Measurements from ENCODE around the gene CEP68.
A peak's percentile ranks its signal among the peaks of the same experiment; 100 is the strongest.
"Not testable (repeated sequence)": the region's sequence is repeated elsewhere in the genome, so short reads cannot be mapped to it uniquely, and the experiment has no call there.

CEP68 gene

DNA sequence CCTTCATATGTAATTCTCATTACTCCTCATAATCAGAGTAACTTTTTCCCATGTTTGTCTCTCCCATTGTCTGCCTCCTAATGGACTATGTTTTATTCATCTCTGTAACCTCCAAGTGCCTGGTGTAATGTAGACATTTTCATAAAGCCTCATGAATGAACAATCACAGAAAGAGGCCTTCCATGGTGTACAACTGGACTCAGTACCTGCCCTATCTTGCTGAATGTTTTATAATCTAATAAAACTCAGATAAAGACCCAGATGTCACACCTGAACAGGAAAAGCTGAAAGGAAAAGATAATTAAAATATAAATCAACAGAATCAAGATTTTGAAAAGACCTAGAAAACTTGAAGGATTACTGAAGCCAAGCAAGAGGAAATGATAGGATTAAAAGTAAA is 37.0 kb downstream of the CEP68 start:
- no peak for DNase-seq

DNA sequence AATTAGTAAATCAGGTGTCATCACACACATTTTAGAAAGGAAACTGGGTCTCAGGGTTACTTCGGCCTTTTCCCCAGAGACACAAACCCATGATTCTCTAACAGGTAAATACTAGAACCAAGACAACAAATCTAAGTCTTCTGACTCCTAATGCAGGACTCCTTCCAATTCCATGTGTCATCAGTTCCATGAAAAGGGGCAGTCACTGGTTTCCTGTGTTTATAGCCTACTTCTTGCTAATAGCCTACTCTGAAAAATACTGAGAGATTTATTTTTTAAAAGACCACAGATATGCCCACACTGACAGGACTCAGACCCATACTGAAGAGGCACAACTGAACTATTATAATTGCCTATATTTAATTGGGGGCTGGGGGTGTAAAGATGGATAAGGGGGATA is 40.7 kb downstream of the CEP68 start:
- DNase-seq = no peak

DNA sequence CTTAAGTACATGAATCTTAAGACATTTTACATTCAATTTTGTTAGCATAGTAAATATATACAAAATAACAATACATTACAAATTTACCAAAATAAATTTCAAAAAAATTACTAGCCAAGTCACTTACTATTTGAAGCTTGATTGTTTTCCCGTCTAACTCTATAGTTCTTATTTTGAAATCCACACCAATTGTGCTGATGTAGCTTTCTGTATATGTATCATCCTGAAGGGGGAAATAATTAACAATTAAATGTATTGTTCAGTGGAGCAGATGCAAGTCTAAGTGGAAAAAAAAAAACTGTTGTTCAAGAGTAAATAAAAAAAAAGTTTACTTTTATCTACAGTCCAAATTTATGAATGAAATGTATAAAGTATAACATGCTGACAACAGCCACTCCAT is 41.6 kb downstream of the CEP68 start:
- no peak for DNase-seq

DNA sequence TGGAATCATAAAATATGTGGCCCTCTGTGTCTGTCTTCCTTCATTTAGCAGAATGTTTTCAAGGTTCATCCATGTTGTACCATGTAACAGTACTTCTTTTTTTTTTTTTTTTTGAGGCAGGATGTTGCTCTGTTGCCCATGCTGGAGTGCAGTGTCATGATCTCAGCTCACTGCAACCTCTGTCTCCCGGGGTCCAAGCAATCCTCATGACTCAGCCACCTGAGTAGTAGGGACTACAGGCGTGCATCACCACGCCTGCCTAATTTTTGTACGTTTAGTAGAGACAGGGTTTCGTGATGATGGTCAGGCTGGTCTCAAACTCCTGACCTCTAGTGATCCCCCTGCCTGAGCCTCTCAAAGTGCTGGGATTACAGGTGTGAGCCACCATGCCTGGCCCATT is 42.5 kb downstream of the CEP68 start:
- no peak for DNase-seq

DNA sequence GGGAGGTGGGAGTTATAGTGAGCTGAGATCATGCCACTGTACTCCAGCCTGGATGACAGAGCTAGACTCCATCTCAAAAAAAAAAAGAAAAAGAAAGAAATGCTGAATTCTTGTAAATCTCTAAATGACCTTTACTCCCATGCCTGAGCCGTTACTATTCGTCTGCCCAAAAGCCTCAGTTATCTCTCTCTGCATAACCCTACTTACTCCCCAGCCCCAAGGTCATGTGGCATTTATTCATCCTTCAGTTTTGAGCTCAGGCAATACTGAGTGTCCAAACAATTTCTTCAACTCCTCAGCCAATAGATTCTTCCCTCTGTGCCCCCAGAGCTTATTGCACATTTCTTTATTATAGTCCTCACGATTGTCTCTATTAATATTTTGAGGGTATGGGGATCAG is 44.9 kb downstream of the CEP68 start:
- no peak for DNase-seq

DNA sequence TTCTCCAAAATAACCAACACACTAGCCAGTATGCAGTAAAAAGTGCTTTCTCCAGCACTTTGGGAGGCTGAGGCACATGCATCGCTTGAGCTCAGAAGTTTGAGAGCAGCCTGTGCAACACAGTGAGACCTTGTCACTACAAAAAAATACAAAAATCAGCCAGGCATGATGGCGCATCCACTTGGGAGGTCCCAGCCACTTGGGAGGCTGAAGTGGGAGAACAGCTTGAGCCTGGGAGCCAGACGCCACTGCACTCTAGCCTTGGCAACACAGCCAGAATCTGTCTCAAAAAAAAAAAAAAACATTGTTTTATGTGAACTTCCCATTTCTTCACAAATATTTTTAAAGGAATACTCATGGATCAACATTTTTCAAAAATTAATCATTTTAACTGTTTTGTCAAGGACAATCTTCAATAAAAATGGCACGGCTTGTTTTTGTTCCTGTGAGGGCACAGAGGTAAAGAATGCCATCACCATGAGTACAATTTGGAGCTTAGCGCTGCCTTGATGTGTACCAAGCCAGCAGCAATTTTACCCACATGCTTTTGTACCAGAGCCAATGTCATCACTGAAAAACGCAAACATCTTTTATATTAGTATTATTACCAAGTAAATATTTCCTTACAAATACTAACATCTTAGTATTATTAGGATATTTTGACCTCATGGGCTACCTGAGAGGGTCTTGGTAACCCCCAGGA is 46.9 kb downstream of the CEP68 start:
- DNase-seq = no peak

DNA sequence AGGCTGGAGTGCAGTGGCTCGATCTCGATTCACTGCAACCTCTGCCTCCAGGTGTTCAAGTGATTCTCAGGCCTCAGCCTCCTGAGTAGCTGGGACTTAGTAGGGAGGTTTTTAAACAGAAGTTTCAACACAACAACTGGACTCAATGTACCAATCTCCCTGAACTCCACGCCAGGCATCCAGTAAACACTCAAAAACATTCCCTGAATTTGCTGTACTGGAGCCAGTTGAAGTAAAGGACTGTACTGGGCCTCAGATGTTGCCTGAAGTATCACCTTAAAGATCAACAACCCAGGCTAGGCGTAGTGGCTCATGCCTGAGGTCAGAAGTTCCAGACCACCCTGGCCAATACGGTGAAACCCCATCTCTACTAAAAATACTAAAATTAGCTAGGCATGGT is 51.3 kb downstream of the CEP68 start:
- DNase-seq = no peak

DNA sequence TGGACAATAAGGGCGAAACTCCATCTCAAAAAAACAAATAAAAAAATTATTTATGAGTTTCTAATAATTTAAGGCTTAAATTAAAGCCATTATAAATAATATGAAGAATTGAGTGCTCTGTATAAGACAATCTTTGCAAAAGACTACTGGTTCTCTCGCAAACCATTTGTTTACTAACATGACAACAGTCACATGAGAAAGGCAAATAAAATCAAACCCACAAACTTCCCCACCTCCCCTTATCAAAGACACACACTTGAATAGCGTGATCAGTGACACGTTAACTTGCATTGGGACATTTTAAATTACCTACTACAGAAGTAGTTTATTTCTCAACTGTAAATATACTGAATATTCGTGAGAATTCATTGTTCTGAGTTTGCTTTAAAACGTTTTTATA is 52.6 kb downstream of the CEP68 start:
- DNase-seq = no peak

DNA sequence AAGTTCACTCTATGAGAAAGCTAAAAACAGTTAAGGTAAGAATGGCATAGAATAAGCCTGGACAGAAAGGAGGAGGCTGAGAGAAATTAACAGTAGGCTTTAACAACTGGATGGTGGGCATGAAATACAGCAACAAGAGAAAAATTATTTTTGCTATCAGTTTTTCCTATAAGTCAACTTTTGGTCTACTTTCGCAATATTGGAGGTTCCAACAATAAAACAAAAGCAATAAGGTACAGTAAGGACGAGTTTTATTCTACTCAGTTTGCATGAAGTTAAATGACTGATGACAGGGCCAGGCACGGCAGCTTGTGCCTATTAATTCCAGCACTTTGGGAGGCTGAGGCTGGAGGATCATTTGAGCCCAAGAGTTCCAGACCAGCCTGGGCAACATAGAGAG is 56.4 kb downstream of the CEP68 start:
- DNase-seq = no peak

DNA sequence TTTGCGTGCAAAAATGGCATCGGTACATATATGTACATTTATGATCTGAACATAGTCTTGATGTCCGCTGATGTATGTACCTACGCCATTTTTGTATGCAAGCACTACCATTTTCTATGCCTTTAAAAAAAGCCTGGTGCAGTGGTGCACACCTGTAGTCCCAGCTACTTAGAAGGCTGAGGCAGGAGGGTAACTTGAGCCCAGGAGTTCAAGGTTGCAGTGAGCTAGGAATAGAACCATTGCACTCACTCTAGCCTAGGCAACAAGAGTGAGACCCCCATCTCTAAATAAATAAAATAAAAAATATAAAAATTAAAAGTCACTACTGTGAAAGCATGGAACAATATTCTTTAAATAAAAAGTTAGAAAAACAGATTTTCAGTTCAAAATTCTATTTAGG is 57.0 kb downstream of the CEP68 start:
- DNase-seq = no peak

DNA sequence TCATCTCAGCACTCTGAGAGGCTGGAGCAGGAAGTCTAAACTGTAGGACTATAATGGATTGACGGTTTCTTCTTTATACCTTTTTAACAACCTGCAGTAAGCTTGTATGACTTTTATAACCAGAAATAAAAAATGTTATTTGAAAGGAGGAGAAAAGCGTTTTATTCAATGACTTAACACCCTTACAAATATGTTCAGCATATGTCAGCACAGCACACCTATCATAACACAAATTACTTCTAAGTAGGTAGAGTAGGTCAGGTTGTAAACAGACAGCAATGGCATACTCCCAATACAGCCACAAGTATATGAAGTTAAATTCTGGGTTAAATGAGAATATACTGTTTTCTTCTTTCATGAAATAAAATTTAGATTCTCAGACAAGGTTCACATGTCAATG is 57.6 kb downstream of the CEP68 start:
- DNase-seq = no peak

DNA sequence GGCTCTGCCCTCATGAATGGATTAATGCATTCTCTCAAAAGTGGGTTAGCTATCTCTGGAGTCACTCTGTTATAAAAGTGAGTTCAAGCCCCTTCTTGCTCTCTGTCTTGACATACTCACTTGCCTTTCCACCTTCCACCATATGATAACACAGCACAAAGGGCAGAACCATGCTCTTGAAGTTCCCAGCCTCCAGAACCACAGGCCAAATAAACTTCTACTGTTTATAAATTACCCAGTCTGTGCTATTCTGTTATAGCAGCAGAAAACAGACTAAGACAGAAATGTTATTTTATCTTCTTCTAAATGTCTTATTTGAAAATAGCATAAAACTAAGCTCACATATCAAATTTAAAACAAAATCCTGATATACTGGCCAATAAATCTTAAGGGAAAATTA is 58.7 kb downstream of the CEP68 start:
- DNase-seq = no peak

DNA sequence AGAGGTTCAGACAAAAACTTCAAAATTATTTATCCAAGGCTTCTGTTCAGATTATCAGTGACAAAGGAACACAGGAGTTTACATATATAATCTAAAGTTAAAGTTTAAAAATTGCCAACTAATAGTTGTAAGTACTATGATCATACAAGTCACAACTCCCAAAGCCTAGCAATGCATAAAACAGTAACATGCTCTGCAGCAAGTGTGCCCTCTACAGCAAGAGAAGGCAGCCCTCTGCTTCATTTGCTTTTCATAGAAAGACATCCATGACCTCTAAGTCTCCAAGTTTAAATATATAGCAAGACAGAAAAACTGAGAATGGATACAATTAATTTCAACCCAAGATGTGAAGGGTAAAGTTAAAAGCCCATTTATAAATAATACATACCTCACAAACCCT is 60.4 kb downstream of the CEP68 start:
- DNase-seq = no peak

DNA sequence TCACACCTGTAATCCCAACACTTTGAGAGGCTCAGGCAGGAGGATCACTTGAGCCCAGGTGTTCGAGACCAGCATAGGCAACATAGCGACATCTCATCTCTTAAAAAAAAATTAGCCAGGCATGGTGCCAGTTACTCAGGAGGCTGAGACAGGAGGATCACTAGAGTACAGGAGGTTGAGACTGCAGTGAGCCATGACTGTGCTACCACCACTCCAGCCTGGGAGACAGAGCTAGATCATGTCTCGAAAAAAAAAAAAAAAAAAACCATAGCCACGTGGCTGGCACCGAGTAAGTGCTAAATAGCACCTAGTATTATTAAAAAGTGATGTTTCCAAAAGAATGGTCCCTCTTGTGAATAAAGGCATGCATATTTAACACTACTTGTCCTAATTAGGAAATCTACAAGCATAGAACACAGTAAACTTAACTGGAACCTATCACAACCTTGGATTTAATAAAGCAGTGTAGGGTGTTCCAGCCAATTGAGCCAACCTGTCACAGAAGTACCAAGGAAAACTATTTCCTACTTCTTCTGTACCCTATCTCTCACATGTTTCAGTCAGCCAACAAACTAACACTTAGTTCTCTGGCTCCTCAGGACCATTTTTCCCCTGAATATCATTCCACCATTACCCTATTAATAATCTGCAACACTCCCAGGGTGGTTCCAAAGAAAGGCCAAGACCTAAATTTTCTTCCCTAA is 64.9 kb downstream of the CEP68 start:
- DNase-seq = no peak

DNA sequence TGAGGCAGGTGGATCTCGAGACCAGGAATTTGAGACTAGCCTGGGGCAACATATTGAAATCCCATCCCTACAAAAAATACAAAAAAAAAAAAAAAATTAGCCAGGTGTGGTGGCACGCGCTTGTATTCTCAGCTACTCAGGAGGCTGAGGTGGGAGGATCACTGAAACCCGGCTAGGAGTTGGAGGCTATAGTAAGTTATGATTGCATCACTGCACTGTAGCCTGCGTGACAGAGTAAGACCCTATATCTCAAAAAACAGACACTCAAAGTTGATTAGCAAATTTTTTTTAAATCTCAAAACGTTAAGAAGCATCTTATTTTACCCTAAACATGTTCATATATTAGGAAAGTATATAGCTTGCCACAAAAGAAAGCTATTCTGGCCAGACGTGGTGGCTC is 66.1 kb downstream of the CEP68 start:
- no peak for DNase-seq

DNA sequence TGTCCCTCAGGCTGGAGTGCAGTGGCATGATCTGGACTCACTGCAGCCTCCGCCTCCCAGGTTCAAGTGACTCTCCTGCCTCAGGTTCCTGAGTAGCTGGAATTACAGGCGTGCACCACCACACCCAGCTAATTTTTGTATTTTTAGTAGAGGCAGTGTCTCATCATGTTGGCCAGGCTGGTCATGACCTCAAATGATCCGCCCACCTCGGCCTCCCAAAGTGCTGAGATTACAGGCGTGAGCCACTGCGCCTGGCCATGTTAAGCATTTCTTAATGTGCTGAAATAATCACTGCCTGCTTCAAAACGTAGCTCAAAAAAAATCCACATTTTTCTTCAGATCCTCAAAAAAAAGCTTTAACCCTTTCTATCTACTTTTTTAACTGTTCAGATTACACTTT is 69.2 kb downstream of the CEP68 start:
- not testable (repeated sequence) for DNase-seq

DNA sequence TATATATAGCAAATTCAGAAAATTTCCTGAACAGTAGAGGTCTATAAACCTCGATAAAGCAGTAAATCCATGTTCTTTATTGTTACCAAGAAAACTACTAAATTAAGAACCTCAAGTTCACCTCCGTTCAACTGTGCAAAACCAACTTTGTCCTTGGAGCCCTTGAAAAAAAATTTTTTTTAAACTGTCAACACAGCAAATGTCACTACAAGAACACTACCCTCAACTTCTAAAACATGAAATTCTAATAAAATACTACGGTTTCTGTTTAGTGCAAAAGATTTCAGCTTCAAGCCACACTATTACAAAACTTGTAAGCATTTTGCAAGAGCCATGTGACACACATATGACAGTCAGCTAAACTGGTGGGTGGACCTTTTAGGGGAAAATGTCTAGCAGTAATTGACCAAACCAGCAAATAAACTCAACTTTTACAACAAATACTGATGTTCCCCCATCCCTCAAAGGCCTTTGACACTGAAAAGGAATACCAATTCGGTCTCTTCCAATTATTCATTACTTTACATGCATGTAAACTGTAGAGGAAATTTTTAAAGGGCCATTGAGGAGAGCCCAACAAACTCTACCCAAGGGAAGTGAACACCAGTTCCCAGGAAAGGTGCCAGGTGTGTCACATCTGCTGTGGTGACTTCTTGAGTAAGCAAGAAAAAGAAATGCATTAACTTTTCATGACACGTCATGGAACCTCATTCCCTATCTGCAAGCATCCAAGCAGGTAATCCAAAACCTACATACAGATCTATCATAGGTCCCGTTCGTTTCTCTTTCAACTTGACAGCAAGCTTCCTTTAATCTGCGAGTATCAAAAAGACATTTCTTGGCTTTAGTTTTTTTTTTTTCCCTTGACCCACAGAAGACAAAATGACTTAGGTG is 72.3 kb downstream of the CEP68 start:
- peak; percentile 2 for DNase-seq

DNA sequence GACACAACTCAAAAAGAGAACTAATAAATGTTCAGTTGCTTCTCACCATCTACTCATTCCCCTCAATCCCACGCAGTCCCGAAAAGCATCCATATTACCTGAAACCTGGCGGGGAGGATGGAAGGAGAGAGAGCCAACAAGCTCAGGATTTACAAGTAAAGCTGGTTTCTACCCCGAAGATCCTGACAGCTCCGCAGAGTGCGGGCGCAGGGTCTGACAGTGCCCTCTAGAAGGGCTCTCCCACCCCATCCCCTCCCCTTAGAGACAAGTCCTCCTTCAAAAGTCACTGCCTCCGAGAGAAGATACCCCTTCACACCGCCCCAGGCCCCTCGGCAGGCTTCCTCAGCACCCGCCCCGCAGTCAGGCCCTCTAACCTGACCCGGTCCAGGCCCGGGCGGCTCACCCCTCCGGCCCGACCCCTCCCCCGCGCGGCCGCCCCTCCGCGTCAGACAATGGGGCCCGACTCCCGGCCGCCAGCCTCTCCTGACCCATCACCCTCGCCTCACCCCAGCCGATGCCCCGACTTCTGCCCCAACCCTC is 73.1 kb downstream of the CEP68 start:
- DNase-seq = peak; percentile 45

DNA sequence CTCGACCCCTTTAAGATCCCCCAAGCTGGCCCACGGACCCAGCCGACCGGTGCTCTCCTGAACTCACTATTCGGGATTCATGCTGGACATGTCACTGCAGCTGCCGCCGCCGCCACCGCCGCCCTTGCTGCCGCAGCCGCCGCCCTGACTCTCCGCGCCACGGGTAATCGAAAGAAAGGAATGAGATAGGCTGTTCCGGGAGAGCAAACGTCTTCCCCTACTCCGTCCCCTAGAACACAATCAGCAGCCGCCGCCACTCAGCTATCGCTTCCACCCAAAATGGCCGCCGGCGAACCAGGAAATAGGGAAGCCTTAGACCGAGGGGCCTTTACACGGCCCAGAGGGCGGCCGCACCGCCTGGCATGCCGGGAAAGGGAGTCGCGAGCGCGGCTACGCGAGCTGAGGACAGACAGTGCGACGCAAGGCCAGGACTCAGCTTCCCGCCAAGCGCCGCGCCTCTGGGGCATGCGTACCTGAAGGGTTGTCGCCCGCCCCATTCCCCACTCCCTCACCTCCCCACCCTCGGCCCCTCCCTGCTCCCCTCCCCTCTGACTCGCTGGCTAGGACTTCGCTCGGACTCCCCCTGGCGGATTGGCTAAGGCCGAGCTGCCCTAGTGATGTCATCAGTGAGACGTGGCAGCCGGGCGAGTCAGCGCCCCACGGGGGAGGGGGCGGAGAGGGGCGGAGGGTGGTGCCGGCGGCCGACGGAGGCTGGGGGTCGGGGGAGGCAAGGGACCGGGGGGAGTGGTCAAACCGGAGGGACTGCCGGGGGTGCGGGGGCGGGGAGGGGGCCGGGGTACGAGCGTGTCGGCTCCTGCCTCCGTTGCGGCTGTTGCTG is 73.8 kb downstream of the CEP68 start, which contains the start of gene RAB1A:
Gene RAB1A, minus strand, starts transcription at position 281 of the 838 bp plus-strand sequence. Its CDS starts 191 bp downstream, at position 90.
- DNase-seq = peak; percentile 98

DNA sequence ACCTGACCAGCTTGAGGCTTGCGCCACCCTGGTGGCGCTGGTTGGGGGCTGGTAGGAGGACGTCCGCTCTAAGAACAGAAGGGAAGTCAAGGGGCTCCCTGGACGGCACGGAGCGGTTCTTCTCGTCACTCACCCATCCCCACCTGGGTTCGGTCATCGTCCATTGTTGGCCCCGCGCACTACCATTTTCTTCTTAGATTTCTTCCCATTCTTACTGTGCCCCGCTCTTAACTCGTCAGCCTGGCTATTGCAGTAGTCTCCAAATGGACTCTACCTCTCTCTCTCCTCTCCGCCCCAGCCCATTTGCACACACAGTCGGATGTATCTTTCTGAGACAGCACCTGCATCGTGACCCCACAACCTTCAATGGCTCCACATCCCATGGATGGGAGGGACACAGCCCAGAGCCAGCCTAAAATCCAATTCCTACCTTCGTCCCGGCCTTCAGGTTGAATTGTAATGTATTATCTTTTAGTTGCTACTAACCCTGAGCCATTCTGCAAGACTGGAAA is 74.5 kb downstream of the CEP68 start:
- DNase-seq = no peak

DNA sequence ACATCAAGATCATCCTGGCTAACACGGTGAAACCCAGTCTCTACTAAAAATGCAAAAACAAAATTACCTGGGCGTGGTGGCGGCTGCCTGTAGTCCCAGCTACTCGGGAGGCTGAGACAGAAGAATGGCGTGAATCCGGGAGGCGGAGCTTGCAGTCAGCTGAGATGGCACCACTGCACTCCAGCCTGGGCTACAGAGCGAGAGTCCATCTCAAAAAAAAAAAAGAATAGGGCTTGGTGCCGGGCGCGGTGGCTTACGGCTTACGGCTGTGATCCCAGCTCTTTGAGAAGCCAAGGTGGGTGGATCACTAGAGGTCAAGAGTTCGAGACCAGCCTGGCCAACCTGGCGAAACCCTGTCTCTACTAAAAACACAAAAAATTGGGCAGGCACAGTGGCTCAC is 76.7 kb downstream of the CEP68 start:
- not testable (repeated sequence) for DNase-seq

DNA sequence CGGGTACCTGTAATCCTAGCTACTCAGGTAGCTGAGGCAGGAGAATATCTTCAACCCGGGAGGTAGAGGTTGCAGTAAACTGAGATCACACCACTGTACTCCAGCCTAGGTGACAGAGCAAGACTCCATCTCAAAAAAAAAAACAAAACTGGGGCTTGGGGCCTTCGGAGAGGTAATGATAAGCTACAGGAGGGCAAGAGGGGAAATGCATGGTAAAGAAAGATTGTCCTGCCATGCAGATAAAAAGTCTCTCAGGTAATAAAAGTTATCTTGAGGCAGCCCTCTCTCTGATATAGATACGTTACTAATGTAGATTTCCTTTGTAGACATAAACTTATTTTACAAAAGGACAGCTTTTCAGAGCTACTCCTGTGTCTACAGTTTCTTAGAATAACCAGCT is 77.4 kb downstream of the CEP68 start:
- no peak for DNase-seq
